NB4 (cell line): ENCODE data around the gene RFWD3.

Source experiments
- DNase-seq: peaks from one replicate; pipeline ENCODE4 v3.0.0; 2010; ENCODE audit warnings: low read depth
- H3K4me3 ChIP-seq: one replicate; pipeline ENCODE4 v1.5.1; 2011; ENCODE audit warnings: mild to moderate bottlenecking, low read depth, low read length, moderate library complexity
- CTCF ChIP-seq: IDR thresholded peaks from one replicate; pipeline ENCODE4 v1.5.1; 2012; ENCODE audit warnings: low read depth, low read length
- MYC ChIP-seq: IDR thresholded peaks from 2 replicates; pipeline ENCODE4 v1.6.1; 2011; ENCODE audit warnings: low read depth, low read length
- POLR2A ChIP-seq: IDR thresholded peaks from 2 replicates; pipeline ENCODE4 v1.6.1; 2011; ENCODE audit warnings: mild to moderate bottlenecking; ENCODE audit not compliant: insufficient read length; ENCODE audit errors: extremely low read depth
- TF ChIP-seq, protein P1 (sequence below): IDR thresholded peaks from 2 replicates; pipeline ENCODE4 v1.6.1; 2011; ENCODE audit warnings: low read depth, low read length

Gene RFWD3

DNA sequence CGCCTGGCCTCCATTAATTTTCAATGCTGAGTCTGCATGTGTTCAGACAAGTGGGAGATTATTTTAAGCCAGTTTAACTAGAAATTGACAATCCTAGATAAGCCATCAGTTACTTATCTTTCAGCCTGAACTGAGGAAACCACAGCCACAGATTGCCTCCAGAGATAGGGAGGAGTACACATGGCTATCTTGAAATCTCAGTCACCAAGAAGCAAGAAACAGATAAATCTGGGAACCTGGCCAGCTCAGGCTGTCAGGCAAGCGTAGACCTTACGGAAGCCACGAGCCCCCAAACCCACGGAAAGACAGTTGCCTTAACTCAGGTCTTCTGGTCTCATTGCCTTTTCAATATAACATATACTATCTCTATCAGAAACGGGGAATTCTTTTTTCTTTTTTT lies 57.7 kb downstream of the RFWD3 start:
- DNase-seq = peak; percentile 54
- TF ChIP-seq POLR2A (no peak), CTCF (no peak), MYC (no peak)
- TF ChIP-seq, protein P1, sequence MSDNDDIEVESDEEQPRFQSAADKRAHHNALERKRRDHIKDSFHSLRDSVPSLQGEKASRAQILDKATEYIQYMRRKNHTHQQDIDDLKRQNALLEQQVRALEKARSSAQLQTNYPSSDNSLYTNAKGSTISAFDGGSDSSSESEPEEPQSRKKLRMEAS = no peak
- H3K4me3 ChIP-seq = no peak overlapping the region

DNA sequence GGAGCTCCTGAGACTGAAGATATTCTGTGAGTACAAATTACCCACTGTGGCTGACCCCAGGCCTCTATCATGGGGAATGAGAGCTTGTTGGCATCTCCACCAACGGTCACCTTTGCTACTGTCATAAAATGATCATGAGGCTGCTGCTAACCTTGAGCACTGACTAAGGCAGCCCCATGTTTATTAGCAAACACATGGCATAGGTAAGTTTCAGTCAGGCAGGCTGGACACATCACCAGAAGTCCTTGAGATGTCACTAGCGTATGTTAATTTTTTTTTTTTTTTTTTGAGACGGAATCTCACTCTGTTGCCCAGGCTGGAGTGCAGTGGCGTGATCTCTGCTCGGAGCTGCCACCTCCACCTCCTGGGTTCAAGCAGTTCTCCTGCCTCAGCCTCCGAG lies 58.3 kb downstream of the RFWD3 start:
- no peak for DNase-seq
- H3K4me3 ChIP-seq = no peak overlapping the region
- TF ChIP-seq, protein P1 = no peak
- TF ChIP-seq POLR2A = no peak
- no peak for TF ChIP-seq CTCF
- TF ChIP-seq MYC = no peak

GRCh38 chr16:74607962-74608356 lies 58.7 kb downstream of the RFWD3 start:
- DNase-seq = no peak
- H3K4me3 ChIP-seq = no peak overlapping the region

DNA sequence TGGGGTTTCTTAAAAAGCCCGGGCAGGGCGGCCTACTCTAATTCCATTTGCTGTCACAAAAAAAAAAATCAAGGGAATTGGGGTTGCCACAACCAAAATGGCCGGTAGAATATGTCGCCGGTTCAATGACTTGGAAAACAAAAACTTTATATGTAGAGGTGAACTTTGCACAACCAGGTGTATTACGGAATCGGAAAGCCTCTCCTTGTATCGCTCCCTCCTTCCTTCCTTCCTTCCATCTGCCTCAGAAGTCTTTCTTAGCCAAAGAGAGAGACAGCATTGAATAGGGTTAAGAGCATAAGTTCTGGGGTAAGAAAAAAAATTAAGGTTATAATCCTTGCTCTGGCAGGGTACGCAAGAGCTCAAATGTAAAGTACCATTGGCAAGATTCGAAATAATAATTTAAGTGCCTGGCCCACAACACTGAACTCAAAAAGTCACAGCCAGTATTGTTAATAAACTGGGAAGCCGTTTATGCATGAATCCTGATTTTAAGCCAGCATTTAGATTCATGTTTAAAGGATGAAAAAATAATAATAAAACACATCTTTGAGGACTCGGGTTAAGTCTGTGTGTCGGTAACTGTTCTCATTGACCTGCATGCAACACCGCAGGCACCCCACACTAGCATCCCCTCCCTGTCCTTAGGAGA lies 59.2 kb downstream of the RFWD3 start:
- DNase-seq = no peak
- H3K4me3 ChIP-seq = peak overlapping the region; percentile 77
- TF ChIP-seq CTCF (no peak), MYC (peak; percentile 16)
- TF ChIP-seq, protein P1 = no peak

More at GRCh38 chr16:74607962-74608356, 58.7 kb downstream of the RFWD3 start:
- TF ChIP-seq, protein P1 = no peak
- TF ChIP-seq POLR2A = no peak
- TF ChIP-seq MYC = no peak
- no peak for TF ChIP-seq CTCF

DNA sequence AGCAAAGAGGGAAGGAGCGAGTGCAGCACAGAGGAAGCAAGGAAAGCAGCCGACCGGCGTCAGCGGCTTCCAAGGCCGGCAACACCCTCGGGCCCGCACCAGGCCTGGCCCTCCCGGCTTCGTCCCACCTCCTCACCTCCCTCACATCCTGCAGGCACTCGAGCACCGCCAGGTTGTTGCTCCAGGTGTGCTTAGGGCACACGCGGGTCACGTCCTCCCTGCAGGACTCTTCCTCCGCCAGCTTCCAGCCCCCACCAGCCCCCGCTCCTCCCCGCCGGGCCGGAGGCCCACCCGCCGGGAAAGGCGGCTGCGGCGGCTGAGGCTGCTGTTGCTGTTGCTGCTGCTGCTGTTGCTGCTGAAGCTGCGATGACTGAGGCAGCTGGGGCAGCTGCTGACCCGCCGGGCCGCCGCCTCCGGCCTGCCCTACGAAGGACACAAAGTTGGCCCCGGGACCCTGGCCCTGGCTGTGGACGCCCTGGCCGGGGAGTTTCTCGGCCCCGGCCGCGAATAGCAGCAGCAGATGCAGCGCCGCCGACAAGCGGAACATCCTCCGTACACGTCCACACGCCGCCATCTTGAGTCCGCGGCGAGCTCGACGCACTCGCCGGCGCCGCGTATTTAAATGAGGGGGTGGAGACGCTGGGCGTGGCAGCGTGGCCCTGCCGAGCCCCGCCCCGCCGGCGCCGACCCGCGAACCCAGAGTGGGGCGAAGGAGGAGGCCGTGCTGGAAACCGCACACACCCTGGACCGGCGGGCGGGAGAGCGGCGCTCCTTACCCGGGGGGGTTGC lies 60.0 kb downstream of the RFWD3 start, which contains the start of gene GLG1:
GLG1 (minus strand) TSS at position 594 of the 789 bp plus-strand sequence; CDS start at position 574, 20 bp downstream.
- peak; percentile 96 for DNase-seq
- H3K4me3 ChIP-seq = peak within 1 kb of the TSS; percentile 77
- TF ChIP-seq MYC = peak; percentile 30; the same call in 1 of the 2 replicates
- TF ChIP-seq CTCF = no peak
- TF ChIP-seq, protein P1 = 0 out of 2 replicates have a peak, but pooled peaks have one; percentile 6
- TF ChIP-seq POLR2A = peak; percentile 90
